GM12875 (cell line): ENCODE results near the gene SCNN1A.
A peak's percentile ranks its signal among the peaks of the same experiment; 100 is the strongest.

Experiments used
- H3K4me3 ChIP-seq: one replicate; pipeline ENCODE4 v1.5.1; 2011; ENCODE audit warnings: low read depth, low read length, control low read depth
- TF ChIP-seq, protein P1 (sequence below): IDR thresholded peaks from 2 replicates; pipeline ENCODE4 v1.5.1; 2011; ENCODE audit warnings: low read depth, mild to moderate bottlenecking, control low read depth, inconsistent platforms, low read length, moderate library complexity, borderline replicate concordance; ENCODE audit not compliant: insufficient read depth

SCNN1A gene

DNA sequence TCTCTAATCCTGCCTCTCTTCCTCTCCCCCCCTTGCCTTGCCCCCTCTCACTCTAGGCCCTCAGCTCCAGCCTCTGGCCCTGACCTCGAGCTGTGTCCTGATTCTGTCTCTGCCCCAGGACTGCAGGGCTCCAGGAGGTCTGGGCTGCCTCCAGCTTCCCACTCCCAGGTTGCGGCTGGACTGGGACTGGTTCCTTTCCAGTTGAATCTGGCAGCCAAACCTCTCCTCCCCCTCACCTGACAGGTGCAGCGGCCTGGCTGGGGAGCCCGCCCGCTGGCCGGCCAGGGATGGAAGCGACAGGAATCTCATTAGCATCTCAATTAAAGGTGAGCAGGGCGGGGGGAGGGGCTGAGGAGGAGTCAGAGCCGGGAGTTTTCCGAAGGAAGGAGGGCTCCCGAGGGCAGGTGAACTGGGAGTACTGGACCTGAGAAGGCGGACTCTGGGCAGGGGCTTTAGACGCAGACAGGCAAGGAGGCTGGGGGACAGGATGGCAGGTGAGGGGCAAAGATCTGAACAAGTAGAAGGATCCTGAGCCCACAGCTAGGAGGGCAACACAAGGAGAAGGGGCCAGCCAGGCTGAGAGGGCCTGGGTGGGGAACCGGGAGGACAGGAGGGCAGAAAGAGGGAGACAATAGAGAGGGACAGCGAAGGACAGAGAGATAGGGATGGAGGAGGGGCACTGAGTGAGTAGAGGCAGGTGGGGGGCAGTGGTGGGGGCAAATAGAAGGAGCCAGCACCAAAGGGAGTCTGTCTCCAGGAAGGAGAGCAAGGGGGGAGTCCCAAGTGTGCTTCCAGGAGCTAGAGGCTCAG is at the start of gene SCNN1A:
Gene SCNN1A, minus strand, starts transcription at position 295 of the 810 bp plus-strand sequence. CDS start 780 bp downstream, outside the sequence.
- no peak within 1 kb of the TSS for H3K4me3 ChIP-seq
- TF ChIP-seq, protein P1, sequence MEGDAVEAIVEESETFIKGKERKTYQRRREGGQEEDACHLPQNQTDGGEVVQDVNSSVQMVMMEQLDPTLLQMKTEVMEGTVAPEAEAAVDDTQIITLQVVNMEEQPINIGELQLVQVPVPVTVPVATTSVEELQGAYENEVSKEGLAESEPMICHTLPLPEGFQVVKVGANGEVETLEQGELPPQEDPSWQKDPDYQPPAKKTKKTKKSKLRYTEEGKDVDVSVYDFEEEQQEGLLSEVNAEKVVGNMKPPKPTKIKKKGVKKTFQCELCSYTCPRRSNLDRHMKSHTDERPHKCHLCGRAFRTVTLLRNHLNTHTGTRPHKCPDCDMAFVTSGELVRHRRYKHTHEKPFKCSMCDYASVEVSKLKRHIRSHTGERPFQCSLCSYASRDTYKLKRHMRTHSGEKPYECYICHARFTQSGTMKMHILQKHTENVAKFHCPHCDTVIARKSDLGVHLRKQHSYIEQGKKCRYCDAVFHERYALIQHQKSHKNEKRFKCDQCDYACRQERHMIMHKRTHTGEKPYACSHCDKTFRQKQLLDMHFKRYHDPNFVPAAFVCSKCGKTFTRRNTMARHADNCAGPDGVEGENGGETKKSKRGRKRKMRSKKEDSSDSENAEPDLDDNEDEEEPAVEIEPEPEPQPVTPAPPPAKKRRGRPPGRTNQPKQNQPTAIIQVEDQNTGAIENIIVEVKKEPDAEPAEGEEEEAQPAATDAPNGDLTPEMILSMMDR, result no peak

GRCh38 chr12:6424866-6425265 is 49.5 kb upstream of the SCNN1A start:
- no peak overlapping the region for H3K4me3 ChIP-seq

GRCh38 chr12:6424008-6424347 is 48.6 kb upstream of the SCNN1A start:
- TF ChIP-seq, protein P1, result no peak
- H3K4me3 ChIP-seq, result no peak overlapping the region

More at GRCh38 chr12:6424866-6425265, 49.5 kb upstream of the SCNN1A start:
- TF ChIP-seq, protein P1, result no peak

DNA sequence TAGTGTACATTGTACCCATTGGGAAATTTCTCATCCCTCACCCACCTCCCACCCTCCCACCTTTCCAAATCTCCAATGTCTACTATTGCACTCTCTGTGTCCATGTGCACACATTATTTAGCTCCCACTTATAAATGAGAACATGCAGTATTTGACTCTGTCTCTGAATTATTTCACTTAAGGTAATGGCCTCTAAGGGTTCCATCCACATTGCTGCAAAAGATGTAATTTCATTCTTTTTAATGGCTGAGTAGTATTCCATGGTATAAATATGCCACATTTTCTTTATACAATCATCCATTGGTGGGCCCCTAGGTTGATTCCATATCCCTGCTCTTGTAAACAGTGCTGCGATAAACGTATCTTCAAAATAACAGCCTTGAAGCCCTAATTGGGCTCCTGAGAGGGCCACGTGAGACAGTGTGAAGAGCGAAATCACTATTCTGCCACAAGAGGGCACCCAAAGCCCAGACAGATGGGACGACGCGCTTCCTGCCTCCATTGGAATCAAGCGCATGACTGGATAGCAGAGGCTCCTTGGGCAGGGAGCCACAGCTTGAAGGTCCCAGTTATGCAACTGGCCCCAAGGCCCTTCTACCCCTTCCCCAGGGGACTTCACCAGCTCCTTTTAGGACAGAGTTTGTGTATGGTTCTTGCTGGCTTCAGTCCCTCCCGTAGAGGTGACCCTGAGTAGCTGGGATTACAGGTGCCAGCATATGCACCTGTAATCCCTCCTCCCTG is 48.1 kb upstream of the SCNN1A start:
- TF ChIP-seq, protein P1, result peak; percentile 78
- H3K4me3 ChIP-seq, result no peak overlapping the region

- TF ChIP-seq, protein P1, result no peak
- no peak overlapping the region for H3K4me3 ChIP-seq
Measured at GRCh38 chr12:6420364-6420763, 45.0 kb upstream of the SCNN1A start.

DNA sequence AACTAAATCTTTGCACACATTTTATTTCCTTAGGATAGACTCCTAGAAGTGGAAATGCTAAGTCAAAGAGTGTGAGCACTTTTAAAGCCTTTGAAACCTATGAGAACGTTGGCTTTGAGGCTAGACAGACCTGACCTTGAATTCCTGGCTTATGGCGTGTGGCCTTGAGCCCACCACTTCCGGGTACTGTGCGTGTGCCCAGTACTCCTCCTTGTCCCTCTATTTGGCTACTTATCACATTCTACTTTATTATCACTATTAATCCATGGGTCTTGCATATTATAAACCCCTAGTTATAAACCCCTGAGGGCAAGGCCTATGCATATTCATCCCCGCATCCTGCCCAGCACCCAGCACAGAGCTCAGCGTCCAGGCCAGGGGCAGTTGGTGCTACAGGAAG is 43.4 kb upstream of the SCNN1A start:
- H3K4me3 ChIP-seq, result no peak overlapping the region

More for the DNA sequence above, 43.4 kb upstream of the SCNN1A start:
- TF ChIP-seq, protein P1, result no peak
